ENCODE measurements around the gene FCAMR. TPM values are rescaled to one million over a fixed set of nuclear protein-coding genes. Genes with fewer than 3 reads are reported as not detected.

FCAMR gene, protein sequence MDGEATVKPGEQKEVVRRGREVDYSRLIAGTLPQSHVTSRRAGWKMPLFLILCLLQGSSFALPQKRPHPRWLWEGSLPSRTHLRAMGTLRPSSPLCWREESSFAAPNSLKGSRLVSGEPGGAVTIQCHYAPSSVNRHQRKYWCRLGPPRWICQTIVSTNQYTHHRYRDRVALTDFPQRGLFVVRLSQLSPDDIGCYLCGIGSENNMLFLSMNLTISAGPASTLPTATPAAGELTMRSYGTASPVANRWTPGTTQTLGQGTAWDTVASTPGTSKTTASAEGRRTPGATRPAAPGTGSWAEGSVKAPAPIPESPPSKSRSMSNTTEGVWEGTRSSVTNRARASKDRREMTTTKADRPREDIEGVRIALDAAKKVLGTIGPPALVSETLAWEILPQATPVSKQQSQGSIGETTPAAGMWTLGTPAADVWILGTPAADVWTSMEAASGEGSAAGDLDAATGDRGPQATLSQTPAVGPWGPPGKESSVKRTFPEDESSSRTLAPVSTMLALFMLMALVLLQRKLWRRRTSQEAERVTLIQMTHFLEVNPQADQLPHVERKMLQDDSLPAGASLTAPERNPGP
- 0.08 TPM for total RNA-seq

GRCh38 chr1:206970446-206970845 is at the start of gene FCAMR:
TSS of gene FCAMR (minus strand) at chr1:206970460. CDS start at chr1:206970125, 335 bp downstream.
- ATAC-seq = no peak

DNA sequence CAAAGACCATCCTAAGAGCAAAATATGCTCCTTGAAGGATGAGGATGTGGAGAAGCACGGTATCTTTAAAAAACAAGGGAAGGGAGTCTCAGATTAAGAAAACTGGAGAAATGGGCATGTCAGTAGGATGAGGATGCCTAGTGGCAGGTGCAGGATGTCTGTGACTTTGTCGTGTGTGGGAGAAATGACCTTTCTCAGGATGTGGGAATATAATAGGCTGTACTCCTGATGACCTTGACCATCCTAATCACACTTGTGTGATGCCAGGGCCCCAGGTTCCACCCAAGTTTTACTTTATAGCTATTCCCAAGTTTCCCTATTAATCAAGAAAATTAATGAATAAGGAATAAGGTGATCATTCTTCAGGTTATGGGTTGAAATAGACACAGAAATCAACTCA is 49.4 kb upstream of the FCAMR start:
- no peak for ATAC-seq

DNA sequence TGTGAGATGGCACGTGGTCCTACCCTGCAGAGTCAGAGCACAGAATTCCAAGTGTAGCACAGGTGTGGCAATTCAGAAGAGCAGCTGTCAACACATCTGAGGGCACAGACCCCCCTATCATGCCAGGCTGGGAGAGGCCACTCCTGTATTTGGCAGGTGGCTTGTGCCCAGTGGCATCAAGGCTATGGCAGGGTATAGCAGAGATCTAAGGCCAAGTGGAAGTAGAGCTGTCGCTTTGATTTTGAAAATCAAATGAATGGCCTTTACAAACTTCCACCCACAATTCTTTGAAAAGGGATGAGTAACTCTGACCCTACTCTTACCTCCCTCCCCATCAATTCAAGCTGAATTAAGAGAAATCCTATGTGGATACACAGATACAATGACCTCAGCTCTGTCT is 48.9 kb upstream of the FCAMR start:
- ATAC-seq = no peak

GRCh38 chr1:207018707-207019106 is 48.4 kb upstream of the FCAMR start:
- ATAC-seq = no peak

DNA sequence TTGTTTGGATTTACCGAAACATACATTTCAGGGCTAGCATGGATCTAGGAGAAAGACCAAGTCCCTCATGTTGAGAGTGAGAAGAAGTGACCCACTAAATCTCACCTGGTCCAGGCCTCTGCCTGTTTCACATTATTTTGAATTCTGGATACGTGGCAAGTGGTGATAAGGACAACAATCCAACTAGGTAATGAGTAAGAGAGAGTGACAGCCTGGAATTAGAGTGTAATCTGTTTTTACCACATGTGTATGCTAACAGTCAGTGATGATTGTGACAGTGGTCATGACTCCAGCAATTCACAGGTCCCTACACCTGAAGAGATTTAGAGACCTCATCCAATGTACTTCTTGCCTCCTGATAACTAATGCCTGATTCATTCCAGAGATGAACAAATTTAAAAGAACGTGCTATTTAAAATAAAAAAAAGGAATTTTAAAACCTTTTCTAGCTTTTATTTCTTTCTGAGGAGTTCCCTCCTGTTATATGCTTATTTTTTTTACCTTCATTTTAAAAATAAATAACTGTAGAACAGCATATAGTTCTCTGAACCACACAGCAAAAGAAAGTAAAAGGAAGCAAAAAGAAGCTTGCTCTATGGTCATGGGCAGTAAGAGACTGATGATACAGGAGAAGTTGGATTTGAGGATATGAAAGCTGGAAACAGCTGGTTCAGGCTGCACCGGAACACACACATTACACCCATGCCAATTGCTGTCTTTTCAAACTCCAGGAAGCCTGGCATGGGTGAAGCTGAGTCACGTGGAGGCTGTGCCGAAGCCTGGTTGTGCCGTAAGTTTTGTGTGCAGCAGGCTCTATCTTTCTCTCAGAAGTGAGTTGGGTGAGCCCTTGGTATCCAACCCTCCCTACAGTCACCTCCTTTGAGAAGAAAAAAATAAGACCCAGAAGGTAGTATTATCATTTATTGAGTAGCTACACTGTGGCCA is 47.6 kb upstream of the FCAMR start:
- peak; percentile 55 for ATAC-seq

DNA sequence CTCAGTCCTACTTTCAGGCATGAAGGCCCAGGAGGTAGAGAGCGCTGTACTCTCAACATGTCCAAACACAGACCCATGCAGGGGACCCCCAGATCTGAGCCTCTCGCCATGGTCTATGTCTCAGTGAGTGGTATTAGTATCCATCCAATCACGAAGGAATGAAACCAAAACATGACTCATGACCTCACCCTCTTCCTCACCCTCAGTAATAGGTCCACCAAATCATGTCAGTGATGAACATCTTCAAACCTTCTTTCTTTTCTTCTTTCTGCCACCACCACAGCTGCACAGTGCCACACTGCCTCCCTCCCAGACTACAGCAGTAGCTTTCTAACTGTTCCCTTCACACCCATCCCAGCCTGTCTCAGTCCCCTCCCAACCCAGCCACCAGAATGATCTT is 45.5 kb upstream of the FCAMR start:
- peak; percentile 2 for ATAC-seq

DNA sequence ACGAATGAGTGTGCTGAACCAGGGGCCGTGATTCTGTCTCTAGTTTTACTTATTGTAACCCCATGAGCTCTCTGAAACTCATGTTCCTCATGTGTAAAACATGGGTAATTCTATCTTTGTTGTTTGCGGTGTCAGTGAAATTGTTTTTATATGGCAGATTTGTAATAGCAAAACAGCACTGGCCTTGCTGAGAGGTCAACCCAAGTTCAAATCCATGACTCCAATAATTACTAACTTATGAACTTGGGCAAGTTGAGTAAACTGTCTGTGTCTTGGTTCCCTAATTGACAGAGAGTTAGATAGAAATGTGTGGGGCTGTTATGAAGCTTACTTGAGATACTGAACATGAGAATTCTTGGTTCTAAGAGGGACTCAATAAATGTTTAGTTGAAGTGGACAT is 44.5 kb upstream of the FCAMR start:
- no peak for ATAC-seq

DNA sequence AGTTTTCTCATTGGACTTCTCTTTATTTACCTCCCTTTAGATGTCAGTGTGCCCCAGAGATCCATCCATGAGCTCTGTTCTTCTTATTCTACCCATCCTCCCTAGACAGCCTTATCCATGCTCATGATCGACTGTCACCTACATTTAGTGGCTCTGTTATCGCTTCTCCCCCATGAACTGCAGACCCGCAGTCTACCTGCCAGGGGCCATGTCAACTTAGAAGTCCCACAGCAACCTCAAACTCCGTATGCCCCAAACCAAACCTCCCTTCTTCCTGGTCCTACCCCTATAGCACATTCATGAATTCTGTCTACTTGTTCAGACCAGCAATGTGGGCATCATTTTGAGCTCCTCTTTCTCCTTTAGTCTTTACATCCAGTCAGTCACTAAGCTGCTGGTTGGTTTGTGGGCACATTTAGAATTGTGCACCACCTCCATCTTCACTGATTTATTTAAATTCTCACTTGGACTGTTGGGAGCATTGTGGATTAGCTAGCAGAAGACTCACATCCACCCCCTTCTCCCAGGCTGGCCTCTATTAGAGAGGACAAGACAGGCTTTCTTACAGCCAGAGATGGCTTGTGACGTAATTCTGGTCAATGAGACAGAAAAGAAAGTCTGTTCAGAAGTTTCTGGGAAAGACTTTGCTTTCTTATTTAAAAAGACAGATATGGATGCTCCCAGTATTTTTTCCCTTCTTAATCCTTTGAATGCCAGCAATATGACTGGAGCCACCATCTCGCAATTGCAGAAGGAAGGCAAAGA is 43.2 kb upstream of the FCAMR start:
- no peak for ATAC-seq

DNA sequence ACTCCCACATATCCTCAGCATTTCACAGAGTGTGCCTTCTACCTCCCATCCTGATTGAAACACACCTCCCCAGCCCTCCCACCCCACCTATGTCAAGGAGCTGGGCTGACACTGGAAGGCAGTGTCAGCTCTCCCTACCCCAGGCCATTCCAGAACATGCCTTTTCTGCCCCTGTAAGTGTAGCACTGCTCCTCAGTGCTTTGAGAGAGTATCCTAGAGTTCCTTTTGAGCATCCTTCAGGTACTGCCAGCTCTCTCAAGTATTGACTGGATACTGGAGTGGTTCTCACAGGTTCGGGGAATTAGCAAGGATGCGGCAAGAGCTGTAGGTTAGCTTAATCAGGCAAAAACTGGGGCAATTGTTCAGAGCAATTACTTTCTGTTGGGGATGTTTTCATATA is 40.5 kb upstream of the FCAMR start:
- ATAC-seq = no peak

GRCh38 chr1:207009945-207010344 is 39.7 kb upstream of the FCAMR start:
- no peak for ATAC-seq

DNA sequence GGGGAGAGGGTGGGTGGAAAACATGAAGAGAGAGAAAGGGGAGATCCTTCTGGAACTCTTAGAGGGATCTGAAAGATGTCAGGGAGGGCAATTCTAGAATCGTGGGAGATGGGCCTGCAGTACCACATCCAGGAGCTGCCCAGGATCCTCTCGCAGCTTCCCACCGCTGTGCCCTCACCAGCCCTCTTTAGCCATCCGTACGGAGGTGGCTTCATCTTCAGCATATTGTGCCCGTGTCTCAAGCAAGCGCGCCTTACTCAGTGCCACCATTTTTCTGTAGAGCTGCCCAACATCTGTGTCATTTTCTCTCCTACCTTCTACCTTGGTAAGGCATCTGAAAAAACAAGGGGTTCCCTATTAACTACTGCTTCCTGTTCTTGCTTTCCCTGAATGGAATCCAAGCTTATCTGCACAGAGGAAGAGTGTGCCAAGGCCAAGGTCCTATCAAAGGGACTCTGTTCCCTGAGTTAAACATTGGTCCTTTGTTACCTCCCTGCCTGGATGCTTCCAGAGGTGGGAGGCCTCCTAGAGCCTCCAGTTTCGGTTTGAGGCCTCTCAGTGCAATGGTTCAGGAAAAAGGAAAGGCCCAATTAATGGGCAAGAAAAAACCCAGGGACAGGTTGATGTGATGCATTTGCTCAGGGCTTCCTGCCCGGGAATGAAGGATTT is 39.1 kb upstream of the FCAMR start:
- ATAC-seq = no peak

GRCh38 chr1:207007352-207008033 is 37.2 kb upstream of the FCAMR start:
- ATAC-seq = peak; percentile 58

DNA sequence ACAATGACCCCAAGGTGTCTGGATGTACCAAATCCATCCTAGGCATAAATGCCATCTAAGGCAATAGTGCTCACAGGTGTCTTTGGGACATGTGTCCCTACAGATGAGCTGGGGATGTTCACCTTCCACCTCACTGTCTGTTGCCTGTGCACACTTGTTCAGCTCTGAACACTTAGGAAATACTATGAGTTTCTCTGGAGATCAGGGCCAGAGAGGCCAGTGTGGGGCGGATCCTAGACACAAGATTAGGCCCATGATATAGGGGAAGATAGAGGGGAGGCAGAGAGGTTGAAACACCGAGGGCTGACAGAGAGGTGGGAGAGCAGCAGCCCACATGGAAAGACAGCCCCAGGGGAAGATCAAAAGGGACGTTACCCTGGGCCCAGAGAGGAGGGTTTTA is 36.7 kb upstream of the FCAMR start:
- no peak for ATAC-seq

GRCh38 chr1:207006083-207006482 is 35.8 kb upstream of the FCAMR start:
- ATAC-seq = no peak

DNA sequence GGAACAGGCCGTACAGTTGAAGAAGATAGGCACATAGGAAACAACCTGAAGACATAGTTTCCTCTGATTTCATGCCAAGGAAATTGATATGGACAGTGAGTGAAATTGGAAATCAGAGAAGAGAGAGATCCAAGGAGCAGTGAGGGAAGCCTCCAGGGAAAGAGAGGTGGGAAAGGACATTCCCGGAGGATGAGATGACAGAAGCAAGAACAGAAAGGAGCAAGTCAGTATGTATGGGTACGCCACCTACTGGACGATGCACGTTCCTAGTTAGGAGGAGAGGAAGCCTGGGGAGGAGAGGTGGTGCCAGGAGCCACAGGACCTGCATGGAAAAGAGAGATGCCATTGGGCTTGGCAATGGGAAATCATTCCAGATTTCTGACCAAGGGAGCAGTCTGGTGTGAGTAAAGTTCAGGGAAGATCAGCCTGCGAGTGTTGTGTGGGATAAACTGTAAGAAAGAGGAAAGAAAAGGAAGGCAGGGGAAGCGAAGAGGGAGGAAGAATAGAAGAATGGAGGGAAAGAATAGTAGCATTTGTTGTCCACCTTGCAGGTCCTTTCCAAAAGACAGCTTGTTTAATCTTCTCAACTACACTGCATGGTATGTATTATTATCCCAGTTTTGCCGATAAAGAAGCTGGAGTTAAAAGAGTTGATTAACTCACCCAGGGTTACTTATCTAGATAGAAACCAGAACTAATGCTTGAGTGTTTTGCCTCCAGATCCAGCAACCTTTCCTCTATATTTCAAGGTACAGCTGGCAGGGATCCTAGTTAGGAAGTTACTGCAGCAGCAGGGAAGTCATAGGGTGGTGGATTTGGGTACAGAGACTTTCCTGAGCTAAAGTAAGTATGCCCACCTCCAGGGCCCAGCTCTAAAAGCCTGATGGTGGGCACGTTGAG is 34.9 kb upstream of the FCAMR start:
- peak; percentile 25 for ATAC-seq

DNA sequence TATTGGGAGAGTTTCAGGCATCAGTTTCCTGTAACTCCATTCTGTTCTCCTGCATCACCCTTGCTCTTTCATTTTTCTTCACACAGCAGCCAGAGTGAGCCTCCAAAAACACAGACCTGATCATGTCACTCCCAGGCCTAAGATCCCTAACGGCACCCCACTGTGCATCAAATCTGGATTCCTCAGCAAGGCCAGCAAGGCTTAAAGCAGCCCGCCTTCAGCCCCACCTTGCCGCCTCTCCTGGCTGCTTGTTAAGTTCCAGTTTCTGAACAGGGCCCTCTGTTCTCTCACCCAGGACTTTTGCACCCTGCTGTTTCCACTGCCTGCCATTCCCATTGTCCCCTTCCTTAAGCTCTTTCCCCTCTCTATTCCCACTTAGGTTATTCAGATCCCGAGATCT is 33.0 kb upstream of the FCAMR start:
- no peak for ATAC-seq

- ATAC-seq = peak; percentile 95
Measured at GRCh38 chr1:207002724-207003146, 32.5 kb upstream of the FCAMR start.

- peak; percentile 56 for ATAC-seq
Measured at GRCh38 chr1:207001492-207002245, 31.4 kb upstream of the FCAMR start.

DNA sequence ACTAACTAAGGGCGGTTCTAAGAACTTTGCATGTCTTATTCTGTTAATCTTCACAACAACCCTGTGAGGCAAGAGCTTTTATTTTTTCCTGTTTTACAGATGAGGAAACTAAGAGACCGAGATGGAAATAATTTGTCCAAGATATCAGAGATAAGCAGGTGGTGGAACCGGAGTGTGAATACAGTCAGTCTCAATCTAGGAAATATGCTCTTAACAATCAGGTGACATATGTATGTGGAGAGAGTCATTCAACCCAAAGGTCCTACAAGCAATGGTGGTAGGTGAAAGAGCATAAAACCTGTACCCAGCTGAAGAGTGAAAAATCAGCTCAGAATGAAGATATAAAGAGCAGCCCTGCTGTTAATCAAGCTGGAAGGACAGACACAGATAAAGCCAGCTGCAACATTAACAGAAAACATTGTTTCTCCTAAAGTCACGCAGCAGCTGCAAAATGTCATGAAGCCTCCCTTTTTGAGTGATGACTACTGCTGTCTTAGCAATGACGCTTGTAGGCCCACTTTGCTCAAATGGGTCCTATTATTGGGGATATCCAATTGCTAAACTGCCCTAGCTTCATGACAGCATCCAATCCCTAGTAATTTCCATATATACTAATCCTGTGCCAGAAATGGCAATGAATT is 30.5 kb upstream of the FCAMR start:
- no peak for ATAC-seq
